Cortex of kidney (tissue), 1 donor: ENCODE results near the gene CCL20.
"Not testable (repeated sequence)": the region's sequence is repeated elsewhere in the genome, so short reads cannot be mapped to it uniquely, and the experiment has no call there.

Experiments used
- DNase-seq: peaks from one replicate; lab custom pipeline; 2025; lab: John Stamatoyannopoulos, UW

CCL20 gene

GRCh38 chr2:227813562-227814353 is at the start of gene CCL20:
TSS of gene CCL20 (plus strand) at chr2:227813842. CDS start at chr2:227813912, 70 bp downstream.
- DNase-seq, result no peak

- DNase-seq, result no peak
Measured at GRCh38 chr2:227765788-227766372, 47.8 kb upstream of the CCL20 start.

GRCh38 chr2:227766373-227766883 is 47.2 kb upstream of the CCL20 start:
- DNase-seq, result no peak

- DNase-seq, result no peak
Measured at GRCh38 chr2:227767830-227768229, 45.8 kb upstream of the CCL20 start.

- no peak for DNase-seq
Measured at GRCh38 chr2:227772197-227772661, 41.4 kb upstream of the CCL20 start.

GRCh38 chr2:227772932-227773331 is 40.7 kb upstream of the CCL20 start:
- DNase-seq, result no peak

- no peak for DNase-seq
Measured at GRCh38 chr2:227774011-227774624, 39.5 kb upstream of the CCL20 start.

- no peak for DNase-seq
Measured at GRCh38 chr2:227774895-227775842, 38.5 kb upstream of the CCL20 start.

GRCh38 chr2:227780981-227781615 is 32.5 kb upstream of the CCL20 start:
- no peak for DNase-seq

GRCh38 chr2:227781841-227782240 is 31.8 kb upstream of the CCL20 start:
- no peak for DNase-seq

- DNase-seq, result no peak
Measured at GRCh38 chr2:227782804-227783203, 30.8 kb upstream of the CCL20 start.

GRCh38 chr2:227783404-227784138 is 30.1 kb upstream of the CCL20 start:
- DNase-seq, result no peak

- no peak for DNase-seq
Measured at GRCh38 chr2:227785293-227785692, 28.3 kb upstream of the CCL20 start.

- no peak for DNase-seq
Measured at GRCh38 chr2:227788561-227789018, 25.1 kb upstream of the CCL20 start.

- DNase-seq, result no peak
Measured at GRCh38 chr2:227789803-227790202, 23.8 kb upstream of the CCL20 start.

GRCh38 chr2:227793148-227793712 is 20.4 kb upstream of the CCL20 start:
- DNase-seq, result no peak

GRCh38 chr2:227796045-227796711 is 17.5 kb upstream of the CCL20 start:
- DNase-seq, result no peak

GRCh38 chr2:227796768-227797167 is 16.9 kb upstream of the CCL20 start:
- DNase-seq, result not testable (repeated sequence)

GRCh38 chr2:227799202-227799601 is 14.4 kb upstream of the CCL20 start:
- no peak for DNase-seq
